Coronary artery (tissue), 2 donors: ENCODE measurements around the gene RNGTT.

Experiments
- DNase-seq: peaks from one replicate; pipeline ENCODE4 v3.0.0-alpha.2; 2017; ENCODE audit warnings: low spot score
- H3K27ac ChIP-seq, 2 donors: fragments of 200-600 bp; sonication (generic); one replicate each; pipeline ENCODE4 v1.5.1; 2016 to 2019
- H3K4me3 ChIP-seq: fragments of 200-600 bp; sonication (generic); 2 replicates; pipeline ENCODE4 v1.5.1; 2016; ENCODE audit warnings: mild to moderate bottlenecking, moderate library complexity
- CTCF ChIP-seq: fragments of 200-600 bp; sonication (generic); IDR thresholded peaks from one replicate; pipeline ENCODE4 v1.5.1; 2019; ENCODE audit warnings: antibody characterized with exemption

The RNGTT gene

DNA sequence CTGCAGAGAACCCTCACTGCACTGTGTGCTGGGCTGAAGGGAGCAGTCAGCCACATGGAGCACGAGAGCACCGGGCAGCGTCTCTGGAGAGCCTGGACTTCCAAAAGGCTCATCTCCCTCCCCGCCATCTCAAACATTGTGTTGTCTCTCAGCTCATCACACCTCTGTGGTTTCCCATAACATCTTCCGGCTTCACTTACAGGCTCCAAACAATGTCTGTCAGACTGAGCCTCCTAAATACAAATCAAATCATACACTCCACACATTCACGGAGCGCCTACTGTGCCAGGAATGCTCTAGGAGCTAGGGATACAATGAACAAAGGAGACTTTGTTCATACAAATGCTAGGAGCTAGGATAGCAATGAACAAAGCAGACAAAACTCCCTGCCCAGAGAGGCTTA is 398.0 kb downstream of the RNGTT start:
- no peak overlapping the region for H3K27ac ChIP-seq
- TF ChIP-seq CTCF, result no peak
- no peak for DNase-seq

GRCh38 chr6:88563277-88563625 is 400.2 kb downstream of the RNGTT start:
- no peak for DNase-seq
- no peak overlapping the region for H3K27ac ChIP-seq
- no peak for TF ChIP-seq CTCF
- H3K4me3 ChIP-seq, result no peak overlapping the region

More for the DNA sequence above, 398.0 kb downstream of the RNGTT start:
- no peak overlapping the region for H3K4me3 ChIP-seq

DNA sequence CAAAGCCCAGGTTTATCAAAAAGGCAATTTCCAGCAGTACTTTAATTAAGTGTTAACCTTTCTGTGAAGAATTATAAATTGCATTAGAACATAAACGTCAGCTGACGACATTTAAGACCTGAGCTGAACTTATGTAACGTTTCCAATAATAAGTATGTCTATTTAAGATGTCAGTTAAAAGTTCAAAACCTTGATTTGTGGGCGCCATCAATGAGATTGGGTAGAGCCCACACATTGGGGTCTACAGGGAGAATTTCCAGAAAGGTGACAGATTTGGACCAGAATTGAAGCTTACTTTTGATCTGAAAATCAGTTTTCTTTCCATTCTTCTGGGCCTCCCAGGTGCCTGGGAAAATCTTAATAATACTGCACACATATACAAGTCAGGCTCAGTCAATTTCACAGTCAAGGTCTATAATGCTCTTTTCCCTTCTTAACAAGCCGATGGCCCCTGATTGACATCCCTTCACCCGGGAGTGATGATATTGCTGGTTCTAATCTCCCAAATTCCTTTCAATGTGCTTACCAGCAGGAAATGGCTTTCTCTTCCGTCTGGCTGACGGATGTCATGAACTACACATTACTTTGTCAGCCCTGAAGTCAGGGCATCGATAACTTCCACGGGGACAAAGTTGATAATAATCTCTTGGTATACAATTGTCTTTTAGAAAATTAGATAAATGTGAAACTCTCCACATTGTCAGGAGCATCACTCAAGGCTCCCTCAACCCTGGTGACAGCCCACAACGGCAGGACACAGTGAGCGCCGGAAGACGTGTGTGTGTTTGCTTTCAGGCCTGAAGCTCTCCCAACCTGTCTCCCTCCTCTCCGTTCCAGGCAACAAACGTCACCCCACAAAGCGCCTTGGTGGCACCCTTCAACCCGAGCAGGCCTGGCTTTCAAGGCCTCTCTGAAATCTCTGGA is 400.8 kb downstream of the RNGTT start:
- H3K4me3 ChIP-seq, result no peak overlapping the region
- no peak overlapping the region for H3K27ac ChIP-seq
- DNase-seq, result no peak
- TF ChIP-seq CTCF, result no peak

DNA sequence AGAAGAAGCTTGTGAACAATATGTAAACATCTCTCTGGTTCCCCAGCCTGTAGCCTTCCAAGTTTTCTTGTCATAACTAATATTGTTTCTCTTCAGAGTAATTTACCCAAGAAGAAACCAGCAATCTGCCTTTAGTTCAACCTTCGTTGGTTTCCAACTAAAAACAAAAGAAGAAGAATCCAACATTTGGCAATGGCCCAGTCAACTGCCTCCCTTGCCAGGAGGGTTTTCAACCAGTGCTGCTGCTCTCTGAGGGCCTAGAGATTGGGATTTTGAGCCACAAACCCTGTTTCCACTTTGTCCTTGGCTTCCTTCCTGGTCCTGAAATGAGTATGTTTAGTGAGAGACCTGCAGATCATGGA is 401.5 kb downstream of the RNGTT start:
- Histone ChIP-seq H3K4me3 (no peak overlapping the region), H3K27ac (no peak overlapping the region)
- no peak for DNase-seq
- TF ChIP-seq CTCF, result no peak

DNA sequence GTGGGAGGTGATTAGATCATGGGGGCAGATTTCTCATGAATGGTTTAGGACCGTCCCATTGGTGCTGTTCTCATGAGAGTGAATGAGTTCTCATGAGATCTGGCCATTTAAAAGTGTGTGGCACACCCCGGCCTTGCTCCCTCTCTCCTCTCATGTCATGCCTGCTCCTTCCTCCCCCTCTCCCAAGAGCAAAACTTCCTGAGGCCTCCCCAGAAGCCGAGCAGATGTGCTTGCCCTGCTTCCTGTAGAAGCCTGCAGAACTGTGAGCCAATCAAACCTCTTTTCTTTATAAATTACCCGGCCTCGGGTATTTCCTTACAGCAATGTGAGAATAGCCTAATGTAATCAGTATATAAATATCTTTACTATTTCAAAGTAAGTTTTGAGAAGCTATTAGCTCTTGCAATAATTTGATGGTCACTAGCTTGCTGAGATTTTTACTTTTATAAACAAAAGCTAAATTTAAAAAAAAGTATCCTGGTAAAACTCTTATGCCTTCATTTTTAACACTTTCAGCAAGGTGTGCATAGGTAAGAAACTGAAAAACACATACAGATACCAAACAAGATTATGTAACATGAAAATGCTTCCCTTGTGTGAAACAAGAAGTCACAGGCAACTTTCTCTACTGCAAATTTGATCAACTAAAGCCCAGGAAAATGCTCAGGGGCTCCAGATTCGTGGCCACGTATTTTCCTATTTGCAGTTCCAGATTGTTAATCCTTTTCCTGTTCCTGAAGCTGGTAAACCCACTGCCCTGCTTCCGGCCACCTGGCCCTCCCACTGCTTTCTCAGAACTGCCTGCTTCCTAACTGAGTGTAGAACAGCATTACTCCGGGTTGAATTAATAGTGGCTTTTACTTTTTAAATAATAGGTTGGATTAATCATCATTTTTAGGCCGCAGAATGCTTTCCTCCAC is 402.1 kb downstream of the RNGTT start:
- no peak for DNase-seq
- no peak overlapping the region for H3K27ac ChIP-seq
- H3K4me3 ChIP-seq, result no peak overlapping the region
- no peak for TF ChIP-seq CTCF
